Activated CD4-positive, alpha-beta T cell treated with anti-CD3 and anti-CD28 coated beads for 4 hours (primary cell): ENCODE data around the gene RBM47.
"Not testable (repeated sequence)": the region's sequence is repeated elsewhere in the genome, so short reads cannot be mapped to it uniquely, and the experiment has no call there.

Experiments used
- DNase-seq, 2 donors: peaks; one replicate each; pipeline ENCODE4 v3.0.0-alpha.2; 2020

The RBM47 gene

GRCh38 chr4:40481977-40482376 lies 147.7 kb downstream of the RBM47 start:
- DNase-seq, result no peak

- no peak for DNase-seq
These were observed 149.4 kb downstream of the RBM47 start for GRCh38 chr4:40480291-40480690.

GRCh38 chr4:40479378-40479777 lies 150.3 kb downstream of the RBM47 start:
- no peak for DNase-seq

- DNase-seq, result no peak
These were observed 154.1 kb downstream of the RBM47 start for GRCh38 chr4:40475609-40476008.

GRCh38 chr4:40473578-40474388 lies 155.9 kb downstream of the RBM47 start:
- no peak for DNase-seq

GRCh38 chr4:40471923-40472322 lies 157.7 kb downstream of the RBM47 start:
- DNase-seq, result no peak

GRCh38 chr4:40466789-40467188 lies 162.9 kb downstream of the RBM47 start:
- DNase-seq, result no peak

- DNase-seq, result no peak
These were observed 167.3 kb downstream of the RBM47 start for GRCh38 chr4:40462326-40462725.

GRCh38 chr4:40461879-40462278 lies 167.8 kb downstream of the RBM47 start:
- DNase-seq, result no peak

GRCh38 chr4:40461062-40461461 lies 168.6 kb downstream of the RBM47 start:
- no peak for DNase-seq

GRCh38 chr4:40458683-40459082 lies 171.0 kb downstream of the RBM47 start:
- no peak for DNase-seq

GRCh38 chr4:40458109-40458508 lies 171.6 kb downstream of the RBM47 start:
- no peak for DNase-seq

GRCh38 chr4:40455340-40455902 lies 174.2 kb downstream of the RBM47 start:
- no peak for DNase-seq

GRCh38 chr4:40454816-40455215 lies 174.8 kb downstream of the RBM47 start:
- DNase-seq, result no peak

- DNase-seq, result no peak
These were observed 175.8 kb downstream of the RBM47 start for GRCh38 chr4:40453912-40454311.

- DNase-seq, result no peak
These were observed 180.8 kb downstream of the RBM47 start for GRCh38 chr4:40448875-40449274.

GRCh38 chr4:40446839-40447238 lies 182.8 kb downstream of the RBM47 start:
- DNase-seq, result no peak

GRCh38 chr4:40446261-40446750 lies 183.4 kb downstream of the RBM47 start:
- DNase-seq, result not testable (repeated sequence)

GRCh38 chr4:40445671-40446070 lies 184.0 kb downstream of the RBM47 start:
- DNase-seq, result no peak

- DNase-seq, result no peak
These were observed 188.2 kb downstream of the RBM47 start for GRCh38 chr4:40441430-40441829.

- DNase-seq, result no peak
These were observed 190.1 kb downstream of the RBM47 start for GRCh38 chr4:40439519-40439918.

- no peak for DNase-seq
These were observed 191.2 kb downstream of the RBM47 start for GRCh38 chr4:40438384-40439026.

- DNase-seq, result no peak
These were observed 191.8 kb downstream of the RBM47 start for GRCh38 chr4:40437741-40438383.
